Fibroblast of mammary gland (primary cell): Measurements from ENCODE around the gene ZNF783.

ENCODE experiments used
- DNase-seq: peaks from one replicate; pipeline ENCODE4 v3.0.0-alpha.2; 2010; ENCODE audit warnings: low read depth
- H3K4me3 ChIP-seq: 2 replicates; pipeline ENCODE4 v1.5.1; 2011; ENCODE audit warnings: low read depth, mild to moderate bottlenecking, low read length, moderate library complexity; ENCODE audit not compliant: control insufficient read depth
- TF ChIP-seq, protein P1 (sequence below): conservative IDR thresholded peaks from 2 replicates; pipeline ENCODE4 v1.5.1; 2011; ENCODE audit warnings: low read depth, low read length, inconsistent platforms; ENCODE audit not compliant: control insufficient read depth, insufficient read depth

The ZNF783 gene

DNA sequence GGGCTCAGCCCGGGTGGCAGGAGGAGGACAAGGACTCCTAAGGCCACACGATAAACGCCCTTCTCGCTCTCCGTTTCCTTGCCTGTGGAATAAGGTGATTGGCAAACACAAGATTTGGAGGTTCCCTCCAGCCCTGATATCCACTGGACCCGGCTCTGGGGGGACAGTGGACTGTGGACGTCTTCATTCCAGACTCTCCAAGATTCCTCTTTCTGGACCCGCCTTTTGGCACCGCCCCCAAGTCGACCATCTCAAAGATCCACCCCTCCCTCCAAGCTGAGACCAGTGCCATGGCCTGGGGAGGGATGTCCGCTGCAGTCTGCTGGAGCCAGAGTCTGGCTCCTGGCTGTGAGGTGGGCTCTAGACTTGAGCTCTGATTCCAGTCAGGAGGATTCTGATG lies 23.6 kb downstream of the ZNF783 start:
- peak; percentile 27 for DNase-seq
- TF ChIP-seq, protein P1, sequence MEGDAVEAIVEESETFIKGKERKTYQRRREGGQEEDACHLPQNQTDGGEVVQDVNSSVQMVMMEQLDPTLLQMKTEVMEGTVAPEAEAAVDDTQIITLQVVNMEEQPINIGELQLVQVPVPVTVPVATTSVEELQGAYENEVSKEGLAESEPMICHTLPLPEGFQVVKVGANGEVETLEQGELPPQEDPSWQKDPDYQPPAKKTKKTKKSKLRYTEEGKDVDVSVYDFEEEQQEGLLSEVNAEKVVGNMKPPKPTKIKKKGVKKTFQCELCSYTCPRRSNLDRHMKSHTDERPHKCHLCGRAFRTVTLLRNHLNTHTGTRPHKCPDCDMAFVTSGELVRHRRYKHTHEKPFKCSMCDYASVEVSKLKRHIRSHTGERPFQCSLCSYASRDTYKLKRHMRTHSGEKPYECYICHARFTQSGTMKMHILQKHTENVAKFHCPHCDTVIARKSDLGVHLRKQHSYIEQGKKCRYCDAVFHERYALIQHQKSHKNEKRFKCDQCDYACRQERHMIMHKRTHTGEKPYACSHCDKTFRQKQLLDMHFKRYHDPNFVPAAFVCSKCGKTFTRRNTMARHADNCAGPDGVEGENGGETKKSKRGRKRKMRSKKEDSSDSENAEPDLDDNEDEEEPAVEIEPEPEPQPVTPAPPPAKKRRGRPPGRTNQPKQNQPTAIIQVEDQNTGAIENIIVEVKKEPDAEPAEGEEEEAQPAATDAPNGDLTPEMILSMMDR = no peak
- peak overlapping the region; percentile 65 for H3K4me3 ChIP-seq

DNA sequence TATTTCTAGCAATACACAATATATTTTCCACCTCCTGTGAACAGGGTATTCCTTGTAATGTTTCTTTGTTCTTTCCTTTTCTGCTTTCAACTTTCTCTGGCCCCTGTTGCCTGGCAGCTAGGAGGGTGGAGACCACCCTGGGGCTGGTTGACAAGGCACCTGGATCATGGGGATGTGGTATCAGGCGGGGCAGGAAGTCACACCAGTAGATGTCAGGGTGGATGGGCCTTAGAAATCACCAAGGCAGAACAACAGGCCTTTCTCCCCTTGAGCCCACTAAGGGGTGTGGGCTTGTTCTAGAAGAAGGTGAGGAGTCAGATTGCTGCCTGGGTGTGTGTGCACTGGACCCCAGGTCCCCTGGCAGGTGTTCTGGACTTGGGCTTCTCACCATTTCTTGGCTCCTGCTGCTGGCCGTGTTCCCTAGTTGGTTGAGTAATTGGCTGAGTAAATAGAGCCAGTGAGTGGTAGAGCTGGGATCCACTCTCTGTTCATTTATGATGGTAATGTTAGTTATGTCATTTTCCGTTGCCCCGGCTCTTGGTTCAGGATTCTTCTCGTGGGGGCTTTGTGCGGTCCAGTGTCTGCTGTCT lies 24.9 kb downstream of the ZNF783 start:
- H3K4me3 ChIP-seq = no peak overlapping the region
- TF ChIP-seq, protein P1 = no peak
- DNase-seq = peak; percentile 13

DNA sequence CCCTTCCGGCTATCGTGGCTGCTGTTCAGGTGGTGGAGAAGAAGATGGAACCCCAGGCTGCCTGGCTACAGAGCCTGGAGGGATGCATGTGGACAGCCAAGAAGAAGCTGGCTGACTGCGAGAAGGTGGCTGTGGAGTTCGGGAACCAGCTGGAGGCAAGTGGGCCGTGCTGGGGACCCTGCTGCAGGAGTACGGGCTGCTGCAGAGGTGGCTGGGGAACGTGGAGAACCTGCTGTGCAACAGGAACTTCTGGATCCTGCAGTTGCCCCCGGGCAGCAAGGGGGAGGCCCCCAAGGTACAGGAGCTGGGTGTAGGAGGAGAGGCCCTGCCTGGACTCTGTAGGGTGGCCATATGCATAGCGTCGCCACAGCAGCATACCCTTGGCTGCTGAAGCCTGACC lies 25.6 kb downstream of the ZNF783 start:
- no peak for DNase-seq
- TF ChIP-seq, protein P1 = no peak
- no peak overlapping the region for H3K4me3 ChIP-seq

DNA sequence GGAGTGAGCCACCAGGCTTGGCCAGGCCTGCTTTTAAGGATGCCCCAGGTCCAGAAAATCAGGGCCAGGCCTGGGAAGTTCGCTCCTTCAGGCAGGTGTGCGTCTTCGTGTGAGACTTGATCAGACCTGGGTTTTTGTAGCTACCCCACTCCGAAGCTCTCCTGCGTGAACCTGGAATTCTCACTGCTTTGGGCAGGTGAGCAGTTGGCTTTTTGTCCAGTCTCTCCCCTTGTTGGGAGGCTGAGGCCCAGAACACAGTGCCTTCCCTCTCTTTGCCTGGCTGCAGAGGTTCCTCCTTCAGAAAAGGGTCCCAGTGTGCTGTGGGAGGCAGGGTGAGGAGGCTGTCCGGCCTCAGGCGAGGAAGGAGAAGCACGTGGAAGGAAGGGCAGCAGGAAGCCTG lies 27.3 kb downstream of the ZNF783 start:
- TF ChIP-seq, protein P1 = no peak
- H3K4me3 ChIP-seq = no peak overlapping the region
- DNase-seq = no peak

DNA sequence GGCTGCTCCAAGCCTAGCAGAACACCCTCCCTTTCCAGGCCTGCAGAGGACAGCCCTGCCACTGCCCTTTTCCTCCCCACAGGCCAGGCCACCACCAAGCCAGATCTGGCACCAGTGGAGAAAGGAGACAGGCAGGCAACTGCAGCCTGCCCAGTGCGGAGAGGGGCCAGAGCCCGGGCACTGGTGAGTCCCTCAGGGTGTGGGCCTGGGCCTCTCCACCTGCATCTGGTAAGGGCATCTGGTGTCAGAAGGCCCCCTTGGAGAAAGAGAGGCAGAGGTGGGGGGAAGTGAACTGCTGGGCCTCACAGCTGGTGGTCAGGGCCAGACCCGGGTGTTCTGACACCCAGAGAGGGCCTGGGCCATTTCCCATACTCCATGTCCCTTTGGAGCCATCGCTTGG lies 27.9 kb downstream of the ZNF783 start:
- TF ChIP-seq, protein P1 = no peak
- H3K4me3 ChIP-seq = no peak overlapping the region
- DNase-seq = no peak

DNA sequence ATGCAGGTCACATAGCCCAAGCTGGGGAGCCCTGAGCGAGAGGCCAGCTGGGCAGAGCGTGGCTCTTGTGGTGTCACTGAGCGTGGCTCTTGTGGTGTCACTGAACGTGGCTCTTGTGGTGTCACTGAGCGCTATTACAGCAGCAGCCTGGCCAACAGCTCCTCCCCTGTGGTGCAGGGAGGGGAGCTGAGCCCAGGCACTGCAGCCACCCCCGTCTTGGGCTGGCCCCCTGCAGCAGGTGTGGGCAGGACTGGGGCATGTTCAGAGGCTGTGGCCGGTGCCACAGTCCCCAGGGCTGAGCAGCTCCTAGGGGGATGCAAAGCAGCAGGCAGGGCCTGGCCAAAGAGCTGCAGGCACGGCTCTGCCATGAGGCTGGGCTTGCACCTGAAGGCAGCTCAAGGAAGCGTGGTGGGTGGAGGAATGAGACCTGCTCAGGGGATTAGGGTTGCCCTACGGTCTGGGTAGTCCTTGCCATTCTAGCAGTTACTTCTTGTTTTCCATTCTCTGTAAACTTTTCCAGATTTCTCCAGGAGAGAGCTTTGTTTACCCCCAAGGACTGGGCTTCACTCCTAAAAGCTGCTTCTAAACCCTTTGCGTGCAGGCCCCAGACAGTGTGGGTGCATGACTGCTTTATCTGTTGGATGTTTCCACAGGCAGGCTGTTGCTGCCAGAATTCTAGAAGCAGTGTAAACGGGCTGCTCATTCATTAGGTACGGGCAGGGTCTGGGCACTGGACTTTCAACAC lies 29.2 kb downstream of the ZNF783 start:
- TF ChIP-seq, protein P1 = no peak
- no peak for DNase-seq
- H3K4me3 ChIP-seq = no peak overlapping the region
